ENCODE data around the gene BBX.

The BBX gene

DNA sequence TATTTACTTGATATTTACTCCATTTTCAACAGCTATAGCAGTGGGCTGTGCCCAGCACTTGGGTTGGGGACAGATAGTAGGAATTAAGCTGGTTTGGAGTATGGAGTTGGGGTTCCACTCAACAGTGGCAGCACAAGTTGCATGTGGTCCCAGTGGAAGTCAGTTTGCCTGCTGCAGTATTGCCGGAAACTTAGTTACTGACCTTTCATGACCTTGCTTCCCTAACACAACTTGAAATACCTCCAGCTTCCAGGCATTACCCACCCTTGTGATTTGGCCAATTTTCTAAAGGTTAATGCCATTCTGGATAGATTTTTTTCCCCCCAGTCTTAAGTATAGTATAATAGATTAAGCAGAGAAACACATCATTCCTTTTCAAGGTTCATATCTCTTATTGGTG, 68.0 kb downstream of the BBX start:
- DNase-seq, result no peak
- in situ Hi-C loops (cut with MboI; ENCODE audit: low pct_unique_long_range_greater_than_20kb, low sequenced_read_pairs), result no loop called here

DNA sequence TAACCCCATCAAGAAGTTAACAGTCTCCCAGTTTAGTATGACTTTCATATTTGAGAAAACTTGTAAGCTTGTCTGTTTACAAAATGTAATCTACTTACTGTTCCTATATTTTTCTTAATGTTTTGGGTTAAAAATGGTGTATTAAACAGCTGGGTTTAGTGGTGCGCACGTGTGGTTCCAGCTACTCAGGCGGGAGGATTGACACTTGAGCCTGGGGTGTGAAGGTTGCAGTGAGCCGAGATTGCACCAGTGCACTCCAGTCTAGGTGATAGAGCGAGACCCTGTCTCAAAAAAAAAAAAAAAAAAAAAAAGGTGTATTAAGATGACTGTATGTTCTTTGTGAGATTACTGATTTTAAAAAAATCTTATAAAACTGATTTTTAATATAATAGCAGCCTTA, 69.3 kb downstream of the BBX start:
- in situ Hi-C loops (cut with MboI; ENCODE audit: low pct_unique_long_range_greater_than_20kb, low sequenced_read_pairs), result no loop called here

GRCh38 chr3:107594870-107595269, 72.1 kb downstream of the BBX start:
- no peak for DNase-seq
- in situ Hi-C loops (cut with MboI; ENCODE audit: low pct_unique_long_range_greater_than_20kb, low sequenced_read_pairs), result no loop called here

More for the DNA sequence above, 69.3 kb downstream of the BBX start:
- no peak for DNase-seq

GRCh38 chr3:107596639-107597038, 73.9 kb downstream of the BBX start:
- in situ Hi-C loops (cut with MboI; ENCODE audit: low pct_unique_long_range_greater_than_20kb, low sequenced_read_pairs), result no loop called here
- no peak for DNase-seq

DNA sequence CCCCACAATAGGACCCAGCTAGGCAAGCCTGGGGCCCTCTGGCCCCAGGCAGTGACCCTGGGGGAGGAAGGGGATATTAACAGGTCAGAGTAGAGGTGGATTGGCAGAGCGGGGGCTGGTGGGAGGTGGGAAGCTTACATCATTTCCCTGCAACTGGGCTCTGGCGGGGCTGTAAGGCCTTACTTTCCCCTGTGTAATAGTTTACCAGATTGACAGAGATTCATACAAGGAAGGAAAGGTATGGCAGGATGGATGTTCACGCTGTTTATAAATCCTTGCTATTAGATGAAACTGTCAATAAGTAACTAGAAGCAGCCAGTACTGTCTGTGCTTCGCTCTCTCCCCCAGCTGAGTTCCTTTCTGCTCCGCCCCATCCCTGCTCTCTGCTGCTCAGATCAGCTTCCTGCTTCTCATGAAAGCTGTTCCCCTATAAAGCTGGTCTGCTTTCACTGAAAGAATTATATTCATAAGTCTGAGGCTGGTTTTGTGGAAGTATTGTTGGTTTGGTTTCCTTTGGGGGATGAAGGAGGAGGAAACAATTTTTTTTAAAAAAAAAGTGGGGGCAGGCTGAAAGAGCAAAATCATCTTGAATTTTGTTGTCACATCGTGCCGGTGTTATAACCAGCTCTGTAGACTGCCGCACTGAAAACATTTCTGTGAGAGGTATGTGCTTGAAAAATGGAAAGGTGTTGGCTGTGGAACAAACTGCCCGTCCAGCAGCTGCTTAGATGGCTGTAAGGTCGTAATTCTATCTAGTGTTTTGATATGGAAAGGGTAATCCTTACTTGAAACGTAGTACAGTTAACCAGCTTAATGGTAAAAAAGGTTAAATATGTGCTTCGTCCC, 76.4 kb downstream of the BBX start:
- in situ Hi-C loops (cut with MboI; ENCODE audit: low pct_unique_long_range_greater_than_20kb, low sequenced_read_pairs), result no loop called here

DNA sequence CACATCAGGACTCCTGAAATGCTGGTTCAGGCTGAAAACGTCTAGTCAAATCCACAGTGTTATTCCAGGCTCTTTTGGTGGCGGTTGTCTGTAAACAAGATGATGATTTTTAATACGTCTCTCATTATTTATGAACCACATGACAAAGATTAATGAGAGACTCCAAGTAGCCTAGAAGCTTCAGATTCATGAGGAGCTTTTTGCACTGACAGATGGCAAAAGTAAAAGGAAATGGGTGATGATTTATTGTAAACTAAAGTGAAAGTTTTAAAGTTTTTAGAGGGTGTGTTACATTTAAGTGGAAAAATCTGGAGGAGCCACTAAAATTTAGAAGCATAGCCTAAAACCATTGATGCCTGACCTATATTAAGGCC, 77.0 kb downstream of the BBX start:
- no peak for DNase-seq
- in situ Hi-C loops (cut with MboI; ENCODE audit: low pct_unique_long_range_greater_than_20kb, low sequenced_read_pairs), result no loop called here

More for the DNA sequence above, 76.4 kb downstream of the BBX start:
- peak; percentile 79 for DNase-seq

- no peak for DNase-seq
- in situ Hi-C loops (cut with MboI; ENCODE audit: low pct_unique_long_range_greater_than_20kb, low sequenced_read_pairs), result no loop called here
These were observed 78.0 kb downstream of the BBX start for GRCh38 chr3:107600780-107601179.

- no peak for DNase-seq
- in situ Hi-C loops (cut with MboI; ENCODE audit: low pct_unique_long_range_greater_than_20kb, low sequenced_read_pairs), result no loop called here
These were observed 81.5 kb downstream of the BBX start for GRCh38 chr3:107604057-107604822.

DNA sequence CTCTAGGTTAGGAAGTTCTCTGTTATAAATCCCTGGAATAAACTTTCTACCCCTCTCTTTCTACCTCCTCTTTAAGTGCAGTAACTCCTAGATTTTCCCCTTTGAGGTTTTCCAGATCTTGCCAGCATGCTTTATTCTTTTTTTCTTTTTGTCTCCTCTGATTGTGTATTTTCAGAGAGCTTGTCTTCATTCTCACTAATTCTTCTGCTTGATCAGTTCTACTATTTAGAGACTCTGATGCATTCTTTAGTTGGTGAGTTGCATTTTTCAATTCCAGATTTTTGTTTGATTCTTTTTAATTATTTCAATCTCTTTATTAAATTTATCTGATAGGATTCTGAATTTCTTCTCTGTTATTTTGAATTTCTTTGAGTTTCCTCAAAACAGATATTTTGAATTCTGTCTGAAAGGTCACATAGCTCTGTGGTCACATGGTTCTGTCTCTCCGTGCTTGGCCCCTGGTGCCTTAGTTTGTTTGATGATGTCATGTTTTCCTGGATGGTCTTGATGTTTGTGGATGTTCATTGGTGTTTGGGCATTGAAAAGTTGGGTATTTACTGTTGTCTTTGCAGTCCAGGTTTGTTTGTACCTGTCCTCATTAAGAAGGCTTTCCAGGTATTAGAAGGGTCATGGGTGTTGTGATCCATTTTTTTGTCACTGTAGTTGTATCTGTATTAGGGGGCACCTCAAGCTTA, 89.2 kb downstream of the BBX start:
- DNase-seq, result no peak
- in situ Hi-C loops (cut with MboI; ENCODE audit: low pct_unique_long_range_greater_than_20kb, low sequenced_read_pairs), result no loop called here

- in situ Hi-C loops (cut with MboI; ENCODE audit: low pct_unique_long_range_greater_than_20kb, low sequenced_read_pairs), result no loop called here
- DNase-seq, result no peak
These were observed 89.9 kb downstream of the BBX start for GRCh38 chr3:107612664-107613084.

GRCh38 chr3:107619549-107619948, 96.8 kb downstream of the BBX start:
- DNase-seq, result no peak
- in situ Hi-C loops (cut with MboI; ENCODE audit: low pct_unique_long_range_greater_than_20kb, low sequenced_read_pairs), result no loop called here

DNA sequence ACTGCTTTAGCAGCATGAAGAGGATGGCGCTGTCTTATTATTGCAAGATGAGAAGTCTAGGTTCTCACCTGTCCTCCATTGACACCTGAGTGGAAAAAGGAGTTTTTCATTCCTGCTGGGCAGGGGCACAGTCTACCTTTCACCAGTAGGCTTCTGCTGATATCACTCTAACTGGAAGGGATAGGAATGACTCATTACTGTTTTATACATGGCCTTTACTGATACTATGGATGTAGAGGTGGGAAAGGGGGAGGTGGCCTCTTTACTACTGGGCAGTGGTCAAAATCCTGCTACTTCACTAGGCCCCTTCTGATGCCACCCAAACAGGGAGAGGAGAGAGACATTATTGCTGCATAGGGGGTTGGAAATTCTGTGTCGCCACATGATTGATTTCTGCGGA, 97.8 kb downstream of the BBX start:
- in situ Hi-C loops (cut with MboI; ENCODE audit: low pct_unique_long_range_greater_than_20kb, low sequenced_read_pairs), result no loop called here
- DNase-seq, result no peak

GRCh38 chr3:107621465-107621864, 98.7 kb downstream of the BBX start:
- in situ Hi-C loops (cut with MboI; ENCODE audit: low pct_unique_long_range_greater_than_20kb, low sequenced_read_pairs), result no loop called here
- no peak for DNase-seq

GRCh38 chr3:107627962-107628542, 105.3 kb downstream of the BBX start:
- in situ Hi-C loops (cut with MboI; ENCODE audit: low pct_unique_long_range_greater_than_20kb, low sequenced_read_pairs), result no loop called here

GRCh38 chr3:107629566-107629965, 106.8 kb downstream of the BBX start:
- in situ Hi-C loops (cut with MboI; ENCODE audit: low pct_unique_long_range_greater_than_20kb, low sequenced_read_pairs), result no loop called here
- no peak for DNase-seq

More at GRCh38 chr3:107627962-107628542, 105.3 kb downstream of the BBX start:
- DNase-seq, result no peak

DNA sequence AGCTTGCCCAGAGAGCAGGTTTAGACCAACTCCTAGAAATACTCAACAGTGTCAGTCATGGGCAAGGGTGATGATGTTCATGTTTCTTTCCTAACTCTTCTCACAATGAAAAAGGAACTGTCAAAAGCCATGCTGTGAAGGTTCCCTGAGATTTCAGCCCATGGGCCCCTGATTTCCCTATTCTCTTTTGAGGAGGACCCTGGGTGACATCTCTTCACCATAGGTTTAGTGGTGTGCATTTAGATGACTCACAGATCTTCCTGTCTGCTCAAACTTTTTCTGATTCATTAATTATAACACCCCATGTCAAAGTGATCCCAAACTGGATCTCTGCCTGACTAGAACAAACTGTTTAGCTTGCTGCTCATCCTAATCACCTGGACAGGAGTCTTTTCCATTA, 108.0 kb downstream of the BBX start:
- in situ Hi-C loops (cut with MboI; ENCODE audit: low pct_unique_long_range_greater_than_20kb, low sequenced_read_pairs), result no loop called here
- DNase-seq, result peak; percentile 25

DNA sequence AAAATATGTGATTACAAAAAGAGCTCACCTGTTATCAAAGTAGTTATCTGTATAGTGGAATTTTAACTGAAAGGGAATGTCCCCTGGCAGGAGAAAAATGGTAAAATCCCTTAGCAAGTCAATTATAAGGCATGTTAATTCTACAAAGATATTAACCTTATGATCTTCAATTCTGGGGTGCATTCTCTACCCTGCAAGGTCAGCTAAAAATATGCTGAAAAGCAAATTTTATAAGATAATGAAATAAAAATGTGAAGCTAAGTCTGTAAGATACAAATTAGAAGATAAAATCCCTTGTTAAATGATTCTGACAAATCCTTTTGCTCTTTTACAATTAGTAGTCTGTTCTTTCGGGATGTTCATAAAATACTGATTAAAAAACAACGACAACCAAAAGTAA, 109.8 kb downstream of the BBX start:
- DNase-seq, result no peak
- in situ Hi-C loops (cut with MboI; ENCODE audit: low pct_unique_long_range_greater_than_20kb, low sequenced_read_pairs), result no loop called here

DNA sequence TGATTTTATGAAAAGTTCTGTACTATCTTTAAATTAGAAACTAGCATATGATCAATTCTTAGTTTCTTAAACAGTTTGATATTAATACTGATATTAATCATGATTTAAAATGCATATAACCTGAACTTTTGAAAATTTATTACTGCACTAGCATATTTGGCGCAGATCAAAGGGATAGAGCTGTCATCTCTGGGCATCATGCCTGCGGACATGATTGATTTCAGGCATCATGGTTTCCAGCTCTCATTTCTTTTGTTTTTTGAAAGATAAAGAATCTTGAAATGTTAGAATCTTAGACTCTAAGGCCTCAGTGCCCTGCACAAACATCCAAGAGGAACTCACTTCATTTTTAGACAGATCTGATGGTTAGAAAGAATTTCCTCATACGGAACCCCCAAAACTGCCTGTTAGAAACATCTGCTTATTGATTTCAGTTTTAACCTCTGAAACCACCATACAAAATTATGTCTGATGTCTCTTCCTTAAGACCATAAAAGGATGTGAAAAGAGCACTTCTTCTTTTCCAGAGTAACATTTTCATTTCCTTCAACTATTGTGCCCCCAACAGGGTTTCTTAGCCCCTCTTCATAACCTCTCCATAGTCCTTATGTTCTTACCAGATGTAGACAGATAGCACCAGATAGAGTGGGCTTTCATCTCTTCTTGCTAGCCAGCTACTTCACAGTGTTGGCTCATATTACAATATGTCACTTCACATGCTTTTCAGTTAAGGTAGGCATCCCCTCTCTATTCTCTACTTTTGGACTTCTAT, 110.8 kb downstream of the BBX start:
- in situ Hi-C loops (cut with MboI; ENCODE audit: low pct_unique_long_range_greater_than_20kb, low sequenced_read_pairs), result no loop called here
- DNase-seq, result peak; percentile 66

DNA sequence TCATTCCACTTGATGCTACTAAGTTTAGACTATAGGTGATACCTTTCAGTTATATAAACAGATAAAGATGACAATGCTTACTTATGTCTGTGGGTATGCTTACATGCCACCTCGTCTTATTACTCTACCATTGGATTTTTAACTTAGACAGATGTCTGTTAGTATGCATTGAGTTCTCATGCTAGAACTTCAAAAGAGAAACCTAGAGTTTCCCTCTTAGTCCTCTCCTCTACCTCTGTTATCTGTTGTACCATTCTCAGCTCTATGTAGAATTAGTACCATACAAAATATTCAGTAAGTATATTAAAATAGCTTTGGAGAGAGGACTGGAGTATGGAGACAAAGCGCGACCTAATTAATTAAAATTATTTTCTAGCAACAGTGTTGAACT, 111.3 kb downstream of the BBX start:
- in situ Hi-C loops (cut with MboI; ENCODE audit: low pct_unique_long_range_greater_than_20kb, low sequenced_read_pairs), result no loop called here
- DNase-seq, result no peak

Data from KBM-7 (cell line).